ENCODE data around the gene LRRC8D. TPM values are rescaled to one million over a fixed set of nuclear protein-coding genes. Genes with fewer than 3 reads are reported as not detected.

Gene LRRC8D
- polyA plus RNA-seq, 4 donors: 13.0 to 36.7 (median 20.2) TPM

- peak overlapping the region; percentile 57 to 86 (median 65) for H3K27ac ChIP-seq (ENCODE audit: low read depth in 1 of 3, low read length in 2 of 3)
- peaks cover 0 to 5% (median 0%) of the 10 kb centered on the region in 3 donors for H3K36me3 ChIP-seq (ENCODE audit: control insufficient read depth in 3 of 3, insufficient read depth in 2 of 3, low read depth in 1 of 3, low read length in 3 of 3)
- FAIRE-seq (no peak), DNase-seq (peak; percentile 65 to 72)
- peak overlapping the region; percentile 3 to 84 (median 80) for H3K4me3 ChIP-seq (ENCODE audit: low read depth in 1 of 3, low read length in 3 of 3)
- H3K27me3 ChIP-seq (ENCODE audit: control insufficient read depth in 3 of 3, insufficient read depth in 3 of 3, low read length in 3 of 3): no peaks in the 10 kb centered on the region
- 19 to 24% (median 22%) methylated on average over 9 of the region's 9 CpGs for WGBS, 3 donors
- peaks cover 0 to 20% (median 5%) of the 10 kb centered on the region in 3 donors for H3K4me1 ChIP-seq (ENCODE audit: control insufficient read depth in 3 of 3, insufficient read depth in 2 of 3, low read depth in 1 of 3, low read length in 2 of 3)
- no peaks in the 10 kb centered on the region for H3K9me3 ChIP-seq (ENCODE audit: control insufficient read depth in 2 of 2, insufficient read depth in 1 of 2, low read depth in 1 of 2, low read length in 1 of 2)
Measured at GRCh38 chr1:89842567-89843272, 21.9 kb downstream of the LRRC8D start.

GRCh38 chr1:89843273-89844130, 22.7 kb downstream of the LRRC8D start:
- H3K27ac ChIP-seq (ENCODE audit: low read depth in 1 of 3, low read length in 2 of 3): peak overlapping the region; percentile 65 to 86 (median 67)
- peak; percentile 72 to 87 for DNase-seq
- FAIRE-seq: no peak
- H3K9me3 ChIP-seq (ENCODE audit: control insufficient read depth in 2 of 2, insufficient read depth in 1 of 2, low read depth in 1 of 2, low read length in 1 of 2): no peaks in the 10 kb centered on the region
- 0 to 2% (median 1%) methylated on average over 49 to 63 of the region's 63 CpGs for WGBS, 3 donors
- peaks cover 0 to 20% (median 5%) of the 10 kb centered on the region in 3 donors for H3K4me1 ChIP-seq (ENCODE audit: control insufficient read depth in 3 of 3, insufficient read depth in 2 of 3, low read depth in 1 of 3, low read length in 2 of 3)
- peak overlapping the region; percentile 73 to 84 (median 80) for H3K4me3 ChIP-seq (ENCODE audit: low read depth in 1 of 3, low read length in 3 of 3)
- H3K36me3 ChIP-seq (ENCODE audit: control insufficient read depth in 3 of 3, insufficient read depth in 2 of 3, low read depth in 1 of 3, low read length in 3 of 3): peaks cover 0 to 5% (median 0%) of the 10 kb centered on the region in 3 donors
- no peaks in the 10 kb centered on the region for H3K27me3 ChIP-seq (ENCODE audit: control insufficient read depth in 3 of 3, insufficient read depth in 3 of 3, low read length in 3 of 3)

GRCh38 chr1:89844241-89844807, 23.5 kb downstream of the LRRC8D start:
- Histone ChIP-seq H3K4me3 (ENCODE audit: low read depth in 1 of 3, low read length in 3 of 3) (peak overlapping the region; percentile 73 to 84 (median 80)), H3K27ac (ENCODE audit: low read depth in 1 of 3, low read length in 2 of 3) (peak overlapping the region; percentile 65 to 86 (median 67)), H3K36me3 (ENCODE audit: control insufficient read depth in 3 of 3, insufficient read depth in 2 of 3, low read depth in 1 of 3, low read length in 3 of 3) (peaks cover 0 to 8% (median 0%) of the 10 kb centered on the region in 3 donors), H3K4me1 (ENCODE audit: control insufficient read depth in 3 of 3, insufficient read depth in 2 of 3, low read depth in 1 of 3, low read length in 2 of 3) (peaks cover 0 to 20% (median 5%) of the 10 kb centered on the region in 3 donors), H3K9me3 (ENCODE audit: control insufficient read depth in 2 of 2, insufficient read depth in 1 of 2, low read depth in 1 of 2, low read length in 1 of 2) (no peaks in the 10 kb centered on the region), H3K27me3 (ENCODE audit: control insufficient read depth in 3 of 3, insufficient read depth in 3 of 3, low read length in 3 of 3) (no peaks in the 10 kb centered on the region)
- WGBS, 3 donors: 38 to 59% (median 39%) methylated on average over 7 of the region's 7 CpGs
- FAIRE-seq (no peak), DNase-seq (no peak)

GRCh38 chr1:89844860-89845259, 24.0 kb downstream of the LRRC8D start:
- no peak for FAIRE-seq
- Histone ChIP-seq H3K4me3 (ENCODE audit: low read depth in 1 of 3, low read length in 3 of 3) (peak overlapping the region in 1 of 3 donors; percentile 80), H3K36me3 (ENCODE audit: control insufficient read depth in 3 of 3, insufficient read depth in 2 of 3, low read depth in 1 of 3, low read length in 3 of 3) (peaks cover 0 to 8% (median 0%) of the 10 kb centered on the region in 3 donors), H3K9me3 (ENCODE audit: control insufficient read depth in 2 of 2, insufficient read depth in 1 of 2, low read depth in 1 of 2, low read length in 1 of 2) (no peaks in the 10 kb centered on the region), H3K4me1 (ENCODE audit: control insufficient read depth in 3 of 3, insufficient read depth in 2 of 3, low read depth in 1 of 3, low read length in 2 of 3) (peaks cover 0 to 20% (median 5%) of the 10 kb centered on the region in 3 donors), H3K27me3 (ENCODE audit: control insufficient read depth in 3 of 3, insufficient read depth in 3 of 3, low read length in 3 of 3) (no peaks in the 10 kb centered on the region), H3K27ac (ENCODE audit: low read depth in 1 of 3, low read length in 2 of 3) (no peak overlapping the region)
- DNase-seq: no peak
- 92 to 94% (median 94%) methylated on average over 5 of the region's 5 CpGs for WGBS, 3 donors

GRCh38 chr1:89847191-89847729, 26.4 kb downstream of the LRRC8D start:
- FAIRE-seq: no peak

GRCh38 chr1:89850844-89851415, 30.1 kb downstream of the LRRC8D start:
- Histone ChIP-seq H3K27ac (ENCODE audit: low read depth in 1 of 3, low read length in 2 of 3) (no peak overlapping the region), H3K4me3 (ENCODE audit: low read depth in 1 of 3, low read length in 3 of 3) (no peak overlapping the region), H3K9me3 (ENCODE audit: control insufficient read depth in 2 of 2, insufficient read depth in 1 of 2, low read depth in 1 of 2, low read length in 1 of 2) (no peaks in the 10 kb centered on the region), H3K4me1 (ENCODE audit: control insufficient read depth in 3 of 3, insufficient read depth in 2 of 3, low read depth in 1 of 3, low read length in 2 of 3) (no peaks in the 10 kb centered on the region), H3K27me3 (ENCODE audit: control insufficient read depth in 3 of 3, insufficient read depth in 3 of 3, low read length in 3 of 3) (no peaks in the 10 kb centered on the region), H3K36me3 (ENCODE audit: control insufficient read depth in 3 of 3, insufficient read depth in 2 of 3, low read depth in 1 of 3, low read length in 3 of 3) (peaks cover 0 to 11% (median 2%) of the 10 kb centered on the region in 3 donors)
- WGBS, 3 donors: 93 to 94% (median 94%) methylated on average over 4 of the region's 4 CpGs
- no peak for DNase-seq
- FAIRE-seq: no peak

More at GRCh38 chr1:89847191-89847729, 26.4 kb downstream of the LRRC8D start:
- Histone ChIP-seq H3K27me3 (ENCODE audit: control insufficient read depth in 3 of 3, insufficient read depth in 3 of 3, low read length in 3 of 3) (no peaks in the 10 kb centered on the region), H3K4me1 (ENCODE audit: control insufficient read depth in 3 of 3, insufficient read depth in 2 of 3, low read depth in 1 of 3, low read length in 2 of 3) (peaks cover 0 to 9% (median 5%) of the 10 kb centered on the region in 3 donors), H3K27ac (ENCODE audit: low read depth in 1 of 3, low read length in 2 of 3) (no peak overlapping the region), H3K4me3 (ENCODE audit: low read depth in 1 of 3, low read length in 3 of 3) (no peak overlapping the region), H3K9me3 (ENCODE audit: control insufficient read depth in 2 of 2, insufficient read depth in 1 of 2, low read depth in 1 of 2, low read length in 1 of 2) (no peaks in the 10 kb centered on the region), H3K36me3 (ENCODE audit: control insufficient read depth in 3 of 3, insufficient read depth in 2 of 3, low read depth in 1 of 3, low read length in 3 of 3) (peaks cover 0 to 8% (median 2%) of the 10 kb centered on the region in 3 donors)
- 67 to 87% (median 73%) methylated on average over 4 of the region's 4 CpGs for WGBS, 3 donors
- DNase-seq: no peak

GRCh38 chr1:89854140-89854539, 33.3 kb downstream of the LRRC8D start:
- WGBS, 3 donors: 91 to 96% (median 95%) methylated on average over 2 of the region's 2 CpGs
- FAIRE-seq (no peak), DNase-seq (no peak)
- Histone ChIP-seq H3K27ac (ENCODE audit: low read depth in 1 of 3, low read length in 2 of 3) (no peak overlapping the region), H3K27me3 (ENCODE audit: control insufficient read depth in 3 of 3, insufficient read depth in 3 of 3, low read length in 3 of 3) (no peaks in the 10 kb centered on the region), H3K9me3 (ENCODE audit: control insufficient read depth in 2 of 2, insufficient read depth in 1 of 2, low read depth in 1 of 2, low read length in 1 of 2) (no peaks in the 10 kb centered on the region), H3K4me3 (ENCODE audit: low read depth in 1 of 3, low read length in 3 of 3) (no peak overlapping the region), H3K4me1 (ENCODE audit: control insufficient read depth in 3 of 3, insufficient read depth in 2 of 3, low read depth in 1 of 3, low read length in 2 of 3) (no peaks in the 10 kb centered on the region), H3K36me3 (ENCODE audit: control insufficient read depth in 3 of 3, insufficient read depth in 2 of 3, low read depth in 1 of 3, low read length in 3 of 3) (peaks cover 0 to 7% (median 2%) of the 10 kb centered on the region in 3 donors)
